HEK293T (cell line): ENCODE data around the gene MSX2.

Experiments used
- ARNT ChIP-seq: fragments of 450-650 bp; IDR thresholded peaks from 2 replicates; pipeline ENCODE4 v1.6.1; 2017; ENCODE audit warnings: mild to moderate bottlenecking
- BHLHE40 ChIP-seq: fragments of 450-650 bp; IDR thresholded peaks from 2 replicates; pipeline ENCODE4 v1.6.1; 2016; ENCODE audit warnings: mild to moderate bottlenecking, moderate library complexity, borderline replicate concordance
- CTBP1 ChIP-seq: fragments of 450-650 bp; IDR thresholded peaks from 2 replicates; pipeline ENCODE4 v1.6.1; 2016; ENCODE audit warnings: borderline replicate concordance
- FOXK2 ChIP-seq: fragments of 450-650 bp; IDR thresholded peaks from 2 replicates; pipeline ENCODE4 v1.6.1; 2016; ENCODE audit warnings: mild to moderate bottlenecking
- HDGF ChIP-seq: fragments of 450-650 bp; IDR thresholded peaks from 2 replicates; pipeline ENCODE4 v1.6.1; 2017; ENCODE audit warnings: antibody characterized with exemption, borderline replicate concordance
- L3MBTL2 ChIP-seq: fragments of 450-650 bp; conservative IDR thresholded peaks from 2 replicates; pipeline ENCODE4 v1.6.1; 2016; ENCODE audit warnings: mild to moderate bottlenecking
- NFRKB ChIP-seq: fragments of 450-650 bp; IDR thresholded peaks from 2 replicates; pipeline ENCODE4 v1.6.1; 2016; ENCODE audit warnings: mild to moderate bottlenecking, moderate library complexity
- PKNOX1 ChIP-seq: fragments of 450-650 bp; IDR thresholded peaks from 2 replicates; pipeline ENCODE4 v1.6.1; 2016
- SP1 ChIP-seq: fragments of 450-650 bp; IDR thresholded peaks from 2 replicates; pipeline ENCODE4 v1.6.1; 2017
- TARDBP ChIP-seq: fragments of 450-650 bp; IDR thresholded peaks from 2 replicates; pipeline ENCODE4 v1.6.1; 2016

DNA sequence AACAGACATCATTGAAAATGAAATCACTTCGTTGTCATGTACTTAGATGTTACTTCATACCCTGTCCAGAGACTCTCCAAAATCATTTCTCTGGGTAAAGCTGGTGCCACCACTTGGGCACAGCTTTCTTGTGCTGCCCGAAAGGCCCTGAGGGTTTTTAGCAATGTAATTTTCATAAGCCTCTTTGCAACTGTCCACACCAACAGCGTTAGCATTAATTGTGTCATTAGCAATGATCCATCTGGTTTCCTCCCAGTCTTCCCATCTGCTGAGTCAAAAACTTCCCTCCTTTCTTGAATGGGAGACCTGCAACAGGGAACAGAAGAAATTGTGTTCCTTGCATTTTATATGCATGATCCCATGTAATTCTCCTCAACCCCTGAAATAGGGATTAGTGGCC lies 8.6 kb upstream of the MSX2 start:
- TF ChIP-seq NFRKB (no peak), HDGF (no peak), TARDBP (no peak), CTBP1 (no peak), SP1 (no peak), L3MBTL2 (no peak), BHLHE40 (no peak), PKNOX1 (no peak), FOXK2 (no peak), ARNT (no peak)
